Stimulated activated CD4-positive, alpha-beta T cell treated with anti-CD3 and anti-CD28 coated beads, Interleukin-4, amount 100 ng/mL, for 48 hours (primary cell): ENCODE measurements around the gene SLC4A4.
"Not testable (repeated sequence)": the region's sequence is repeated elsewhere in the genome, so short reads cannot be mapped to it uniquely, and the experiment has no call there.

Source experiments
- DNase-seq, 2 donors: peaks; one replicate each; pipeline ENCODE4 v3.0.0-alpha.2; 2020; ENCODE audit warnings: low read depth in 2 of 2

Gene SLC4A4

GRCh38 chr4:71408961-71409360 lies 70.1 kb downstream of the SLC4A4 start:
- DNase-seq = not testable (repeated sequence)

GRCh38 chr4:71411981-71412380 lies 73.2 kb downstream of the SLC4A4 start:
- no peak for DNase-seq

- DNase-seq = no peak
Observed at GRCh38 chr4:71415491-71415890, 76.7 kb downstream of the SLC4A4 start.

DNA sequence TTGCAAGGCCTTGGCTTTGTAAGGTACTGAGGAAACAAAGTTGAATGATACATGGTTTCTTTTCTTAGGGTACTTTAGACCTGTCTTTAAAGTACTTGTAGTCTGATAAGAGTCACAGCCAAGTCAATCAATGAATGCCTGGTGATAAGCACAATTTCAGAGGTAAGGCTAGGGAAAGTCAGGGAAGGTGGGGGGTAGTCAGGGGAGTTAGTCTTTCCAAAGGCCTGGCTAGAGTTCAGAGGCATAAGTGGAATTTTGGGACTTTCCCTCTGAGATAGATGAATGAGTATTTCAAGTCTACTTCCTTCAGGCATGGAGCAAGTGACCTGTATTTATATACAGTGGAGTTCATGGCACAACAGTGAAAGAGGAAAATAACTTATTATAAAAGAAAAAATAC lies 78.3 kb downstream of the SLC4A4 start:
- no peak for DNase-seq

GRCh38 chr4:71426381-71427042 lies 87.7 kb downstream of the SLC4A4 start:
- no peak for DNase-seq

- DNase-seq = no peak
Observed at GRCh38 chr4:71429106-71429505, 90.3 kb downstream of the SLC4A4 start.

GRCh38 chr4:71429962-71430361 lies 91.1 kb downstream of the SLC4A4 start:
- DNase-seq = no peak

DNA sequence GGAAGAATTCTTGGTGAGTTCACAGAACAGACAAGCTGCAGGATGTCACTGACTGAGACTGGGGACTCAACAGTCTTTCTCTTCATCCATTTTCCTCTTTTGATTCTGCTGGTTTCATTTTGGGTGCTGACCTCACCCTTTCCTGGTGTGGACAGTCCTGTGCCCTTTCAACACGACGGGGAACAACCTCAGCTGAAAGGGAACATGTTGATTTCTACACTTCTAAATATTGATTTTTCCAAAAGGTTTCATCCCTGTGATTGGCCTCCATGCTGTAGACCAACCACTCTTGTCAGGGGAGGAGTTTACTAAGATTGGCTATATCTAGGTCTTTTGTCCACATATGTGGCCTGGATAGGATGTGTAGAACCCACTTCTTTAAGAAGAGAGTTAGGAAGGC lies 91.8 kb downstream of the SLC4A4 start:
- no peak for DNase-seq

GRCh38 chr4:71440612-71441011 lies 101.8 kb downstream of the SLC4A4 start:
- DNase-seq = no peak

- no peak for DNase-seq
Observed at GRCh38 chr4:71441186-71442169, 102.7 kb downstream of the SLC4A4 start.

DNA sequence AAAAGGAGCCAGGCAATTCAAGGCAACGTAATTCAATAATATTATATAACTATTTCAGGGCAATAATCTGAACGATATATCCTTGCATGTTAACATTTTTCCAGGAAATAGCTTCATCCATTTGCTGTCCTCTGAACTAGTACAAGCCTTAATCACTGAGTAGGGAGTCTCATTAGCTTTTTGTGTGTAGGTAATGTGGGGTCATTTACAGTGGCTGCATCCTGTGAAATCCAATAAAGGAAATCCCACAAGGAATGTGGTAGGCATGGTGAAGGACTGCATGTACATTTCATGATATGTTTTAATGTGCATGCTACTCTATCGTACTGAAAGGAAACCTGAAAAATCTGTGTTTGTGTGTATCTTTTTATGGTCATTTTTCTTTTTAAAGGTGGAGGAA lies 103.5 kb downstream of the SLC4A4 start:
- no peak for DNase-seq

DNA sequence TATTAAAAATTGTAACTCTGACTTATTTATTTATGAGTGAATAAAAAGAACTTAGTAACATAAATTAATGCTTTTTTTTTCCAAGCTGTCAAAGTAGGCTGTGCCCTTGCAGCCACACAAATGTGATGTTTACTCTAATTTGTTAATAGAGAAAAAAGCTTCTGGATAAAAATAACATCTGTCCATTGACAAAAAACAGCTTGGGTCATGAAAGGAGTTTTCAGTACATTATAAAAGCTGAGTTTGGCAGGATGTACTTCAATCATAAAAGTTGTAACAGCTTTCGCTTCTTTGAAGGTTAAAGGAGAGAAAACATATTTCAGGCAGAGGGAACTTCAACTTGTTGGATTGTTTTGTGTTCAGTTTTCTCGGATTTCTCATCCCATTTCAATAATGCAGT lies 105.6 kb downstream of the SLC4A4 start:
- DNase-seq = no peak

DNA sequence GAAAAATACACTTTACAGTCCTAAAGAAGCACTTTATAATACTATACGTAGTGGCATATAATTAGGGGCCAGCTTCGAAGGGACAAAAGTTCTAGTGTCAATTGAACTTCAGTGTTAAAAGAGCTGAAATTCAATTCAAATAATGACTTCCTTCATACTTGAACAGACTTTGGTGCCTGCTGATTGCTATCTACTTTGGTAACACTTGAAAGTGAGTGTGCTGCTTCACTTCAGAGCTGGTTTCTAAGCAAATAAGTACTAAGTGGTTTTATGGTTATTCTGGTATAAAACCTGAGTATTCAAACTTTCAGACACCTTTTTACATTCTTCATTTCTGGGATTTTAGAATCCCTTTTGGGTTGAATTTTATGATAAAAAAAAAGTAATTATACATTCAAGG lies 107.0 kb downstream of the SLC4A4 start:
- DNase-seq = no peak

GRCh38 chr4:71446479-71447081 lies 107.8 kb downstream of the SLC4A4 start:
- no peak for DNase-seq

- DNase-seq = no peak
Observed at GRCh38 chr4:71449040-71449439, 110.2 kb downstream of the SLC4A4 start.

- no peak for DNase-seq
Observed at GRCh38 chr4:71449878-71450277, 111.1 kb downstream of the SLC4A4 start.

- no peak for DNase-seq
Observed at GRCh38 chr4:71453531-71453930, 114.7 kb downstream of the SLC4A4 start.

- no peak for DNase-seq
Observed at GRCh38 chr4:71456841-71457240, 118.0 kb downstream of the SLC4A4 start.

- no peak for DNase-seq
Observed at GRCh38 chr4:71460371-71460770, 121.6 kb downstream of the SLC4A4 start.

DNA sequence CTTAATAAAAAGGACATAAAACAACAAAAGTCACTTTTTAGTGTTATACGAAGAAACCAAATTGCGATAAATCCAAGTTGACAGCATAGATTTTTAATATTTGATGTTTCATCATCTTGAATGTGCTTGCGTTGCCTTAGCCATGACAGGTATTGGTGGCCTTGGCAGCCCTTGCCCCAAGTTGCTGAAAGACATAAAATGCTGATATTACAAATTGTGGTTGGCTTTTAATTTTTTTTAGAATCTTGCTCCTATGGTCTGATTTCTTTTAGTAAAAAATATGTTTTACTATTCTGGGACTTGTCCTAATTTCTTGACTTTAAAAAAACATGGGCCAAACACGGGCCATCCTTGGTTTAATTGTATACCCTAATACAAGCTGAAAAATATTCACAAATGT lies 122.6 kb downstream of the SLC4A4 start:
- no peak for DNase-seq

GRCh38 chr4:71466775-71467174 lies 128.0 kb downstream of the SLC4A4 start:
- DNase-seq = no peak

DNA sequence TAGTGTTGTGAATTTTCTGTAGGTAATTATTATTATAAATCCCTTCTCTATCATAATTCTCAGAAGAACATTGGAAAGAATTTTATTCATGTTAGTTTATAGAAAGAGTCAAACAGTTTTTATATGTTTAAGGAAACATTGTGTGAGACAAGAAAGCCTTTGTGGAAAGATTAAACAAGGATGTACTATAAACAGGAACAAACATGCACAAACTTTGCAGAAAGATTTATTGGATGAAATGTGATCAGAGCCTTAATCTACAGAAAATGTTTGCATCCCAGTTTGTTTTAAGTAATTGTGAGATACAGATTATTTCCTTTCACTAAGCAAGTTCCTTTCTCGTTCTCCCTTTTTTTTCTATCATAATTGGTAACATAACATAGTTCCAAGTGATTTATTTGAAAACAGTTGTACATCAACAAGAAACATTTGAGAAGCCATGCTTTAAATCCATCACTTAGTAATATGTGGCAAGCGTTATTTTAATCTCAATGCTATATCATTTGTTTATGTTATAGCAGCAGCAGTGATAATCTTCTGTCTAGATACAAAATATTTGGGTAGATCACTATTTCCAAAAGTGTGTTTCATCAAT lies 129.4 kb downstream of the SLC4A4 start:
- DNase-seq = no peak
